DND-41 (cell line): ENCODE results near the gene ZNF207.
"Not testable (repeated sequence)": the region's sequence is repeated elsewhere in the genome, so short reads cannot be mapped to it uniquely, and the experiment has no call there.

Experiments used
- ATAC-seq: fragments of 200-7000 bp; cut with Tn5 transposase; 3 replicates; pipeline ENCODE4 v1.9.1; 2021; ENCODE audit warnings: low read depth; ENCODE audit not compliant: insufficient read depth
- DNase-seq: peaks from one replicate; pipeline ENCODE4 v3.0.0-alpha.2; 2020
- H2AFZ ChIP-seq: 2 replicates; pipeline ENCODE4 v1.6.0; 2012; ENCODE audit warnings: low read depth, low read length
- H3K27ac ChIP-seq: 2 replicates; pipeline ENCODE4 v1.5.1; 2012; ENCODE audit warnings: low read length, inconsistent platforms
- H3K27me3 ChIP-seq: fragments of 200-600 bp; sonication (generic); 2 replicates; pipeline ENCODE4 v1.6.0; 2012; ENCODE audit warnings: low read length, mild to moderate bottlenecking, inconsistent platforms; ENCODE audit not compliant: insufficient read depth, poor library complexity
- H3K36me3 ChIP-seq: 2 replicates; pipeline ENCODE4 v1.5.1; 2012; ENCODE audit warnings: low read length, inconsistent platforms; ENCODE audit not compliant: insufficient read depth
- H3K4me1 ChIP-seq: 2 replicates; pipeline ENCODE4 v1.5.1; 2012; ENCODE audit warnings: mild to moderate bottlenecking, low read length; ENCODE audit not compliant: insufficient read depth
- H3K4me2 ChIP-seq: 2 replicates; pipeline ENCODE4 v1.6.0; 2012; ENCODE audit warnings: mild to moderate bottlenecking, moderate library complexity, low read length, inconsistent platforms; ENCODE audit not compliant: insufficient read depth
- H3K4me3 ChIP-seq, 2 experiments: fragments of 200-600 bp in 1 of 2; shearing (Covaris generic) in 1 of 2; 2 replicates each; pipeline ENCODE4 v1.5.1; 2012 to 2016; ENCODE audit warnings: inconsistent platforms in 2 of 2, low read length in 2 of 2, mild to moderate bottlenecking in 2 of 2, low read depth in 1 of 2, moderate library complexity in 1 of 2
- H3K79me2 ChIP-seq: 2 replicates; pipeline ENCODE4 v1.6.0; 2012; ENCODE audit warnings: low read length, inconsistent platforms; ENCODE audit not compliant: insufficient read depth
- H3K9ac ChIP-seq: 2 replicates; pipeline ENCODE4 v1.6.0; 2012; ENCODE audit warnings: low read depth, mild to moderate bottlenecking, inconsistent platforms, low read length, moderate library complexity
- H3K9me3 ChIP-seq: 2 replicates; pipeline ENCODE4 v1.5.1; 2012; ENCODE audit warnings: low read length, moderate library complexity, mild to moderate bottlenecking, inconsistent platforms; ENCODE audit not compliant: insufficient read depth, severe bottlenecking
- H4K20me1 ChIP-seq: 2 replicates; pipeline ENCODE4 v1.6.0; 2012; ENCODE audit warnings: low read length; ENCODE audit not compliant: insufficient read depth
- CTCF ChIP-seq: IDR thresholded peaks from 2 replicates; pipeline ENCODE4 v1.5.1; 2012; ENCODE audit warnings: borderline replicate concordance, low read length, moderate library complexity, mild to moderate bottlenecking; ENCODE audit not compliant: poor library complexity, severe bottlenecking; ENCODE audit errors: extremely low read depth
- EZH2 ChIP-seq: IDR thresholded peaks from 3 replicates; pipeline ENCODE4 v1.6.1; 2012; ENCODE audit warnings: borderline replicate concordance, low read depth, mild to moderate bottlenecking, moderate library complexity, low read length, inconsistent platforms; ENCODE audit not compliant: severe bottlenecking

ZNF207 gene

GRCh38 chr17:32314636-32315035, 35.3 kb upstream of the ZNF207 start:
- Histone ChIP-seq H3K27me3 (no peaks in the 10 kb centered on the region), H3K9me3 (no peaks in the 10 kb centered on the region), H3K9ac (no peak overlapping the region), H3K4me2 (no peak overlapping the region), H3K36me3 (no peaks in the 10 kb centered on the region), H3K4me1 (no peaks in the 10 kb centered on the region), H2AFZ (no peak overlapping the region), H3K4me3 (no peak overlapping the region), H4K20me1 (no peaks in the 10 kb centered on the region), H3K27ac (no peak overlapping the region), H3K79me2 (no peaks in the 10 kb centered on the region)
- ATAC-seq (no peak), DNase-seq (no peak)
- TF ChIP-seq CTCF (no peak), EZH2 (no peak)

GRCh38 chr17:32315171-32315570, 34.8 kb upstream of the ZNF207 start:
- Histone ChIP-seq H3K9me3 (no peaks in the 10 kb centered on the region), H3K4me1 (no peaks in the 10 kb centered on the region), H3K36me3 (no peaks in the 10 kb centered on the region), H3K79me2 (no peaks in the 10 kb centered on the region), H3K4me2 (no peak overlapping the region), H3K4me3 (no peak overlapping the region), H3K27ac (no peak overlapping the region), H3K27me3 (no peaks in the 10 kb centered on the region), H4K20me1 (no peaks in the 10 kb centered on the region), H3K9ac (no peak overlapping the region), H2AFZ (no peak overlapping the region)
- no peak for TF ChIP-seq CTCF
- TF ChIP-seq EZH2, result no peak
- ATAC-seq, result no peak
- DNase-seq, result no peak

- not testable (repeated sequence) for H3K4me3 ChIP-seq, H3K4me2 ChIP-seq, H3K9ac ChIP-seq, H3K9me3 ChIP-seq, H4K20me1 ChIP-seq, DNase-seq, H3K79me2 ChIP-seq, H3K36me3 ChIP-seq, H3K27ac ChIP-seq, H3K4me1 ChIP-seq, ATAC-seq, H2AFZ ChIP-seq, H3K27me3 ChIP-seq
These were observed 33.3 kb upstream of the ZNF207 start for GRCh38 chr17:32316653-32317052.

GRCh38 chr17:32317353-32317752, 32.6 kb upstream of the ZNF207 start:
- Histone ChIP-seq H2AFZ (no peak overlapping the region), H3K9ac (no peak overlapping the region), H3K4me1 (no peaks in the 10 kb centered on the region), H4K20me1 (no peaks in the 10 kb centered on the region), H3K4me2 (no peak overlapping the region), H3K4me3 (no peak overlapping the region), H3K36me3 (no peaks in the 10 kb centered on the region), H3K27ac (no peak overlapping the region), H3K79me2 (no peaks in the 10 kb centered on the region), H3K9me3 (no peaks in the 10 kb centered on the region), H3K27me3 (no peaks in the 10 kb centered on the region)
- DNase-seq (no peak), ATAC-seq (no peak)
- no peak for TF ChIP-seq CTCF
- TF ChIP-seq EZH2, result no peak
